GM12872 (cell line): ENCODE results near the gene CDC5L.

Experiments
- CTCF ChIP-seq: IDR thresholded peaks from 3 replicates; pipeline ENCODE4 v1.5.1; 2011; ENCODE audit warnings: low read depth, mild to moderate bottlenecking, low read length, moderate library complexity; ENCODE audit not compliant: insufficient read depth

CDC5L gene

GRCh38 chr6:44342489-44342888 is 45.0 kb upstream of the CDC5L start, which contains the start of gene SPATS1:
TSS of gene SPATS1 (plus strand) at chr6:44342650. CDS start at chr6:44343096, 446 bp downstream.
- no peak for TF ChIP-seq CTCF

GRCh38 chr6:44349904-44350649 is 37.4 kb upstream of the CDC5L start:
- no peak for TF ChIP-seq CTCF

GRCh38 chr6:44352259-44352658 is 35.2 kb upstream of the CDC5L start:
- TF ChIP-seq CTCF: no peak

- TF ChIP-seq CTCF: no peak
Measured at GRCh38 chr6:44353336-44353735, 34.2 kb upstream of the CDC5L start.

GRCh38 chr6:44355640-44356039 is 31.9 kb upstream of the CDC5L start:
- no peak for TF ChIP-seq CTCF

GRCh38 chr6:44356487-44356886 is 31.0 kb upstream of the CDC5L start:
- no peak for TF ChIP-seq CTCF

GRCh38 chr6:44359973-44360372 is 27.5 kb upstream of the CDC5L start:
- TF ChIP-seq CTCF: no peak
